HG03159 (cell line): ENCODE measurements around the gene ACAD11.
"Not testable (repeated sequence)": the region's sequence is repeated elsewhere in the genome, so short reads cannot be mapped to it uniquely, and the experiment has no call there.

Source experiments
- ATAC-seq: cut with Tn5 transposase; IDR thresholded peaks from one replicate; pipeline ENCODE4 v1.9.1; 2021; ENCODE audit warnings: mild to moderate bottlenecking, moderate library complexity; ENCODE audit not compliant: unreplicated experiment

Gene ACAD11

DNA sequence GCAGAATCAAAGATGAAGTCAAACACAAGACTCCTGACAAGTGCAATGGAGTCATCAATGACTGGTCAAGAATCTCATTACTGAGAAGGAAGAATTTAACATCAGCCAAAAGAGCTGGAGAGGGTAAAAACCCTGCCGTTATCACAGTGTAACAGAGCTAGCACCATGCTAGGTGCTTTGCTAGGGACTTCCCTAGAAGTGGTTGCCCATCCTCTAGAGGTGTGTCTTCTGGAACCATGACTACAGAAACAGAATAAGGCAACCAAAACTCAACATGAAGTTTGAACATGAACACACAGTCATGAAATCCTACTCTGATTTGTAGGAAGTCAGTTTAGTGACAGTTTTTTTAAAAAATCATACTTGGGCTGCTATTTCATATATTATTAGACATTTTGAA is 9.5 kb downstream of the ACAD11 start:
- no peak for ATAC-seq

DNA sequence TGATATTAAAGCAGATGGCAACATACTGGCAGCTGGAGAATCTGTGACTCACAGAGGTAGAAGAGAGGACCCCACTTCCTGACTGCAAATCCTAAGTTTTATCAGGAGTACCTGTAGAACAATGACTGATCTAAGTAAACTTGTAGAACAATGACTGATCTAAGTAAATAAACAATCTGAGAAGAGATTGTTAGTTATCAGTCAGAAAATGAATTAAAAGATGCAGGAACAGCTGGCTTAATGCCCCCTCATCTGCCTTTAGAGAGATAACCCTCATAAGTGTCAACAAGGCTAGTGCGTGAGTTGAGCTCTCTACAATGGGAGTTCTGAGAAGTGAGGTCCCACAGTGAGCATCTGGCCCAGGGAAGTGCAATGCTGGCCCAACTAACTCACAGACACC is 14.6 kb downstream of the ACAD11 start:
- ATAC-seq = no peak

DNA sequence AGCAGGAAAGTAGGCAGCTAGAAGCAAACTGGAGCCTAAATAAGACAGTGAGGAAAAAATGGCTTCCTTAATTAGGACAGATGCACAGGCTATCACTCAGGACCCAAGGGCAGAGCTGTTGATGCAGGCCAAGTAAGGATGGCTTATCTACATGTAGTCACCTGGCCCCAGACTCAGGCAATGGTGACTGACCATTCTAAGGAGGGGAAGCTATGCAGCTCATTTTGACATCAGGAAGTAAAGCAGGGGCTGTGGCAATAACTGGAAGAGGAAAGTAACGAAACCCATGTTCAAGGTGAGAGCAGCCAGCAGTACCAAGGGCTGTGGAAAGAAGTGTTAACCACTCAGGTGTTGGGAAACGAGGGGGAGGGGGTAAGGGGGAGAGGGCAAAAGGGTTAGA is 16.2 kb downstream of the ACAD11 start:
- no peak for ATAC-seq

DNA sequence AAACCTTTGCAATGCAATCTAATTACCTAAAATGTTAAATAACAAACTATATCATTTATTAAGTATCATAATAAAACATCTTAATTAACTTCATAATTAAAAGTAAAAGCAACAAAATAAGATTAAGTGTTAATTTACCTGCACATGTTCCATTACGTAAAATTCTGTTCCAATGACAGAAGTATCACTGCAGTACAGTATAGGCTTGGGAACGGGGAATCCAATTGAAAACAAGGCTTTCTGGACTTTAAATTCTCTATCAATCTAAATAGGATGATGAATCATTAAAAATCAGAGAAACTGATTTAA is 17.1 kb downstream of the ACAD11 start:
- no peak for ATAC-seq

DNA sequence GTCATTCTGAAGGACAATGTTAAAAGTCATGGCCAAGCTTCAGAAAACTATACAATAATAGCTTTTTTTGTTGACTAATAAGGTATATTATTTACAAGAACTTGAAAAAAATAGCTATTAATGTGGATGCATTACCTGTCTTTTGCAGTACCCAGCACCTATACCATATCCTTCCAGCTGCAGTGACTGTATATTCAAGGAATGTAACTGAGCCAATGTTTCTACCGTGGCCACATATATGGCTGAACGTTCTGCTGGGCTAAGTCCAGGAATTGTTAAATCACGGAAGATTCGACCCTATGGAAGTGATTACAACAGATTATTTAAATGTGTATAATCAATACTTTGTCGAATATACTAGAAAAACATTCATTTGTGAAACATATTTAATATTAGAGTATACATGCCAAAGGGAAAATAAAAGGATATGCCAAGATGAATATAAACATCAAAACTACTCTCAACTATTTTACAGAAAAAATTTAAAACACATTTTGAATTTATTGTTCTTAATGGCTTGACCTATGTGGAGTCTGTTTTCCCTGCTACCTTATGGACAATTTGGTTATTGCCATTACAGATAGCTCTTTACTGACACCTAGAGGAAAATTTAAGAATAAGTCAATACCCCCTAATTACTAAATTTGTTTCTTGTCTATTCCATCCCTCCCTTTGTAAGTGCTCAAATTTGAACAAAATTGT is 17.6 kb downstream of the ACAD11 start:
- ATAC-seq = no peak

DNA sequence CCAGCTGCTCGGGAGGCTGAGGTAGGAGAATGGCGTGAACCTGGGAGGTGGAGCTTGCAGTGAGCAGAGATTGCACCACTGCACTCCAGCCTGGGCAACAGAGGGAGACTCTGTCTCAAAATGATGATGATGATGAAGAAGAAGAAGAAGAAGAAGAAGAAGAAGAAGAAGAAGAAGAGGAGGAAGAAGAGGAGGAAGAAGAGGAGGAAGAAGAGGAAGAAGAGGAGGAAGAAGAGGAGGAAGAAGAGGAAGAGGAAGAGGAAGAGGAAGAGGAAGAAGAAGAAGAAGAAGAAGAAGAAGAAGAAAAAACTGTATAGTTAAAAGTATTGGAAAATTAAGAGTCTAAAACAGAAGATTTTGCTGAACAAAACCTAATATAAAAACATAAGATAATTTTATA is 18.2 kb downstream of the ACAD11 start:
- not testable (repeated sequence) for ATAC-seq

DNA sequence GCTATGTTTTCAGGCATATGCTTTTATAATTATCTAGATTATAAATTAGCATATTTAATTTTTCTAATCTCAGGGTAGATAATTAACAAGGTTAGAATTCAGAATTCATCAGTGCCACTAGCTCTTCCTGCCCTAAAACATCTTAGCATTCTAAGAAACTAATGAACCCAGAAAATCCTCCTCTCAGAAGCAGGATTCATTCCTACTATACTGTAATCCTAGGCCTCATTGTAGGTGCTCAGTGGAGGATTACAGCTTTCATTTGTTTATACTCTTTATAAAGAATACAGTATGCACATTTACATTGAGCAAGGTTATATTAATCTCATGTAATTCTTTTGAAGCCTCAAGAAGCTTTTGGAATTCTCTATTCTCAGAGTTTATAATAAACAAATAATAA is 20.9 kb downstream of the ACAD11 start:
- no peak for ATAC-seq

DNA sequence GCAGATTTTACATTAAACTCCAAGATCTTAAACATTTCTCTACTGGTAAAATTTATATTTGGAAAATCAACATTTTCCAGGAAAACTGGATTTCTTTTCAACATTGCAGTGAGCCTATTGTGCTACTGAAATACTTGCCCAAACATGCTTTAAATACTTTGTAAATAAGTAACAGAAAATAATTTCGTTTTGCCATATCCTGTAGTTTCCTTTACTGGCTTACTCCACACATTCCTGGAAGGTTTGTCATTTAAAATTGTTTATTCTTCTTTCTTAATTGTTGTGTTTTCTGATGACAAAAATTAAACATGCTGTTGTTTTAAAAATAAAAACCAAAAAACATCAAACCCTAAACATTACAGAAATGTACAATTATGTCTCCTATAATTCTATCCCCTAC is 22.0 kb downstream of the ACAD11 start:
- no peak for ATAC-seq

DNA sequence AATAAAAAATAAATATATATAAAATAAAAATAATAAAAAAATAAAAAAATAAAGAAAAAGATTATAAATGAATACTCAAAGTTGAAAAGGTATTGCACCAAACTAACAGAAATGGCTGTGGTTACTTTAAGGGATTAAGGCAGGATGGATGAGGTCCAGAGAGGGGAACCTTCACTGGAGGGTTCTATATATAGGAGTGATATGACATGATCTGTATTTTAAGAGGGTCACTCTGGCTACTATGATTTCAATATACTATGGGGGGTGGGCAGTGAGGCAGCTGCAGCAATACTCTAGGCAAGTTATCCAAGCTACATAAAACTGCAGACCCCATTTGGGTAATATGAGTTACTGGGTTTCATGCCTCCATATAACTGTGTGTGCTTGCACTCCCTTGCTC is 24.6 kb downstream of the ACAD11 start:
- ATAC-seq = no peak

DNA sequence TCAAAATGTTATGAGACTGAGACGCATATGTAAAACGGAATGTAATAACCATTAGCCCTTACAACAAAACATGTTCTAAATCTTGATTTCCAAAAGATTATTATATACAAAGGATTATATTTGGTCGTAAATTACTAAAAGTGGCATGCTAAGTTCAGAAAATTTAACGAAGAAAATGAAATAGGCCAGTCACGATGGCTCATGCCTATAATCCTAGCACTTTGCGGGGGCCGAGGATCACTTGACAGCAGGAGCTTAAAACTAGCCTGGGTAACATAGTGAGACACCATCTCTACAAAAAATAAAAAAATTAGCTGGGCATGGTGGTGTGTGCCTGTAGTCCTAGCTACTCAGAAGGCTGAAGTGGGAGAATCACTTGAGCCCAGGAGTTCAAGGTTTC is 29.0 kb downstream of the ACAD11 start:
- no peak for ATAC-seq

DNA sequence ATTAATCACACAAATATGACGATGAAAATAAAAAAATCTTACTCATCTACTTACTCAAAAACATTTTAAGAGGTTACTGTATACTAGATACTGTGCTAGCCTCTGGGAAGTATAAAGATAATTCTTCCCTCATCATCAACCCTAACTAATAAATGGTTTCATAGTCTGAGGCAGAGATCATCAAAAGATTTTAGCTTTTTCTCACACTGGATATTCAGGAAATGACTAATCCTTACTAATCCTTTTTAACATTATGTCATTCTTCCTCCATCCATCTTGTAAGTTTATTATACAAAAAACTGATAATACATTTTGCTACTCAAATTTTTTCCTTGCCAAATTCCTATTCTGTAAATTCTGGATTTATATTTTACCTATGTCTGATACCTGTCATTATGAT is 29.7 kb downstream of the ACAD11 start:
- no peak for ATAC-seq

DNA sequence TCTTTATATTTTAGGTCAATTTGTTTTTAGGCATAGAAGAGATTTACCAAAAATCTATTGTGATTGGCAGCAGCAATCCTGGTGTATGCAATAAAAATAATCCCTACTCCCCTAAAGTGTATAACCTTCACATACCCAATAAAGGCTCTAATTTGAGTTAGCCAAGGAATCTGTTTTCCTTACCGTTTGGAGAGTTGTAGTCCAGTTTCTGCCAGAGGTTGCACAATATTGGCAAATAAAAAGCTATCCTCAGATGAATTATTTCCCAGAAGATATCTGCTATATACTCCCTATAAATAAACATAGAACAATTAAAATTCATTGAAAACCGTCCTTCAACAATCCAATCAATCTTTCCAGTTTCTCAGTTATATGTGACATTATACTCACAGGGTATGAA is 31.5 kb downstream of the ACAD11 start:
- no peak for ATAC-seq

DNA sequence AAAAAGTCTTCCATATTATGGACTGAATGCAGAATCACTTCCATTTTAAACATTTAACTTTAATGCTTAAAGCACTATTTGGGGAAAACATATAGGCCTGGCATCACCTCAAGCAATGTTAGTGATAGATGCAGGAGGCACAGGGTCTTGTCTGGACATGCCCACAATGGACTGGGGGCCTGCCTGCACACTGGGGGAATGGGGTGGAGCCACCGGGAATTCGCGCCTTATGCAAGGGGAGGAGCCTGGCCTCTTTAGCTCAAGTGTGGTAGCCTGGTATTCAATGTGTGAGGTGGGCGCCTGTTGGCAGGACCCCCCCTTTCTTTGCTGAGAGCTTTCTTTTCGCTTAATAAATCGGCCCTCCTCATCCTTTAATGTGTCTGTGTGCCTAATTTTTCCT is 32.7 kb downstream of the ACAD11 start:
- no peak for ATAC-seq

DNA sequence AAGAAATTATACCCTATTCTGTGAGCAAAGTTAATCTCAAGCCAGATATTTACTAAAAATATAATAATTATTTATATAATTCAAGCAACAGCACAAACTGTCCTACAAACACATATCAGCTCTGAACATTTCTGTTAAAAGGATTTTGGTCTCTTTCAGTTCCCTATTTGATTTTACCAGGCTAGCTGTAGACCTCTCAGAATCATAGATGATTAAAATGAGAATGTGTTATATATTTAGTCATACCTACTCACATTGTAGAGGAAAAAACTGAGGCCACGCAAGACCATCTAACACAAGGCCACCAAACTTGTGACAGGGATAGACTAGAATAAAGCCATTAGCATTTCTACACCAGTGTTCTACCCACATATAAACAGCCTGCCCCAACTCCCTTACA is 34.0 kb downstream of the ACAD11 start:
- ATAC-seq = peak; percentile 91

DNA sequence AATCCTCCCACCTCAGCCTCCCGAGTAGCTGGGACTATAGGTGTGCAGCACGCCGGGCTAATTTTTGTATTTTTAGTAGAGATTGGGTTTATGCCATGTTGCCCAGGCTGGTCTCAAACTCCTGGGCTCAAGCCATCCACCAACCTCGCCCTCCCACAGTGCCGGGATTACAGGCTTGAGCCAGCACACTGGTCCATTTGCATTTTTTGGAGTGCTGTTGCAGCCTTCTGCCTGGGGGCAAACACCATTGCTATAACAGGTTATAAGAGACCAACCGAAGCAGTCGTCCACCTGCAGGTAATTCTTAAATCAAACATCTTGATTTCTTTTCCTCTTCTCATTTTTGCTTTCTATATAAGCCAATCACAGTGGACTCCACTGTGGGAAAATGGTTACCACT is 34.8 kb downstream of the ACAD11 start:
- no peak for ATAC-seq

DNA sequence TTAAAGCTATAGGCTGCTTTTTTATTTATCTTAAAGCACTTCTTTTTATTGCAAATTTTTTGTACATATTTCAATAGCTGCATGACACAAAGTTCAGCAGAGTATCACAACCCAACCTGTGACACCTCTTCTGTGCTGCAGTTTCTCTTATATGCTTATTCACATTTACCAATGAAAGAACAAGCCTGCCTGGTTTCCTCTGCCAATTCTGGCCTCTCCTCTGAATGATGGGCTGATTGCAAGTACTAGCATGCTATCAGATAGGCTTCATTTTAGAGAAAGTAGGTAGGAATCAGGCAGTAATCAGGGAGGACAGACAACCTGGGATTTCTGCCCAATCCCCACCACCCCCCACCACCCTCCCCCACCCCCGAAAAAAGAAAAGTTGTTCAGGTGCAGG is 36.0 kb downstream of the ACAD11 start:
- no peak for ATAC-seq

DNA sequence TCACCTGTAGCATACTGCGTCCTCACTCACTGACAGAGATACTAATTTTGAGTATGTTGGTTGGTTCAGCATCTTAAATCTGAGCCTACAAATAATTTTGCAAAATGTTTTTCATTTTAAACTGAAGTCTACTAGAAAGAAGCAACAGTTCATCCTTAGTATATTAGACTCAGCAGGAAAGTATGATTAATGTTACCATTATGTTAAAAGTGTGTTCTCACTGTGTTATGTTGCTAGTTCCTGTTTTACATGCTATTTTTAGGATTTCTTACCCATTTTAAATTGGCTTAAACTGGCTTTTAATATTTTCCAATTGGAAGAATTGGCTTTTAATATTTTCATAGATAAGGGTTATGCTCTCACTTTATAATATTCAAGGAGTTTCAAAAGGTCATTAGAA is 36.8 kb downstream of the ACAD11 start:
- no peak for ATAC-seq

DNA sequence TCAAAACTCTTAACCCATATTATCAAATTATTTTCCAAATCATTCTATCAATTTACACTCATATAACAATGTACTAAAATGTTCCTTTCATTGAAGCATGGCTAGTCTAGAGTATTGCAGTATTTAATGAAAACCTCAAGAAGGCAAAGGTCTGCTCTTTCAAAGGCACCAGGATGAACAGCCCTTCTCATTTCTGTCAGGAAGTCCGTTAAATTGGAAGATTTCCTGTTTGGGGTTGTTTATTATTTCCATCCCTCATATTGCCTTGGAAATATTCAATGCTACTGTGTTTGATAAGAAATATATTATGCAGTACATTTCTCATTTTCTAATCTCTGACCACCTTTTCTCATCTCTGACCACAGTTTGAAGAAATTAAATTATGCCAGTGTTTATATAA is 37.5 kb downstream of the ACAD11 start:
- ATAC-seq = no peak

DNA sequence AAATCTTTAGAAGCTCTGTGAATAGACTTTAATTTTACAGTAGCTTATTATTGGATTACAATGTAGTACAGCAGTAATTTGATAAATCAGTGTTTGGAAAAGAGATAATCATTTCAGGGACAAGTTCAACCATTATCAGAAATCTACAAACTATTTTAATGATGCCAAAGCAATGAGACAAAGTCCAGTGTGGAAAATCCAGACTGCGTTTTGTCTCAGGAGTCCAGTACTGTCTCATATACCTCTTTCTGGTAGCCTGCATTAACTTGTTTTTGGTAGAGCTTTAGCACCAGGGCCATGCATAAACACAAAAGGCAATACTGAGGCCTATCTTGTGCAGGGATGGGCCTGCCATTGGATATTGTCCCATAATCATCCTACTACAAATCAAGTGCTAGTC is 42.8 kb downstream of the ACAD11 start:
- ATAC-seq = no peak

DNA sequence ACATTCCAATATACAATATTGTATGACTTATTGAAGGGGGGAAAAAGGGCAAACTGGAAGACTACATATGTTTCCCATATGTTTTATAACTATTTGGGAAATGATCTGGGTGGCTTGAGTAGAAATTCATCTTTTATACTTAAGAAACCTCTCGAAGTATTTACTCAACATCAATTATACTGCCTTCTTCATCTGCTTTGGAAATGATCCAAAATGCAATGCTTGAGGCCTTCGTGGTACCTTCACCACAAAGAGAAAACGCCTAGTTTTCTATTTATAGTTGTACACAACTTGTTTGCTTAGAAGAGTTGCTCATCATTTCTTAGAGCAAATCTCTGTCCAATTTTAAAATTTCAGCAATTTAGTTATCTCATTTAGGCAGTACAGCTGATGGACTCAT is 43.7 kb downstream of the ACAD11 start:
- ATAC-seq = no peak

DNA sequence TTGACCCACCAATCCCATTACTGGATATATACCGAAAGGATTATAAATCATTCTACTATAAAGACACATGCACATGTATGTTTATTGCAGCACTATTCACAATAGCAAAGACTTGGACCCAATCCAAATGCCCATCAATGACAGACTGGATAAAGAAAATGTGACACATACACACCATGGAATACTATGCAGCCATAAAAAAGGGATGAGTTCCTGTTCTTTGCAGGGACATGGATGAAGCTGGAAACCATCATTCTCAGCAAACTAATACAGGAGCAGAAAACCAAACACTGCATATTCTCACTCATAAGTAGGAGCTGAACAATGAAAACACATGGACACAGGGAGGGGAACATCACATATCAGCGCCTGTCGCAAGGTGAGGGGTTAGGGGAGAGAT is 44.3 kb downstream of the ACAD11 start:
- not testable (repeated sequence) for ATAC-seq

DNA sequence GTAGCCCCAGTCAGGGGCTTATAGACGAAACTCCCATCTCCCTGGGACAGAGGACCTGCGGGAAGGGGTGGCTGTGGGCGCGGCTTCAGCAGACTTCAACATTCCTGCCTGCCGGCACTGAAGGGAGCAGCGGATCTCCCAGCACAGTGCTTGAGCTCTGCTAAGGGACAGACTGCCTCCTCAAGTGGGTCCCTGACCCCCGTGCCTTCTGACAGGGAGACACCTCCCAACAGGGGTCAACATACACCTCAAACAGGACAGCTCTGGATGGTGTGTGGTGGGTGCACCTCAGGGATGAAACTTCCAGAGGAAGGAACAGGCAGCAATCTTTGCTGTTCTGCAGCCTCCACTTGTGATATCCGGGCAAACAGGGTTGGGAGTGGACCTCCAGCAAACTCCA is 53.0 kb downstream of the ACAD11 start:
- not testable (repeated sequence) for ATAC-seq

DNA sequence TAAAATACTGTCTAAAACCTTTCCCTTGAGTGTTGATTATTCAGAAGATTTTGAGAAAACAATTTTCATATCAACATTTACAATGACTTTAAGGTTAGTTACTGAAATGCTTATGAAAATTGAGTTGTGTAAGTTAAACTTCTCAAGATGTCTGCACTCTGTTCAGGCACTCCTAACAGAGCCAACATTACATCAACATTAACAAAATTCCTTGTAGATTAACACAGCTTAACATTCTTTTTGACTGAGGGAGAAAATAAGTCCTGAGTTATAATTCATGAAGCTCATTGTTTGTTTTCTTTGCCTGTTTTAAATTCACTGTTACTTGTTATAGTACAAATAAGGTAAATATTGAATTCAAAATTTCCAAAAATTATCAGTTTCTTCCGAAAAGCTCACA is 53.5 kb downstream of the ACAD11 start:
- no peak for ATAC-seq

DNA sequence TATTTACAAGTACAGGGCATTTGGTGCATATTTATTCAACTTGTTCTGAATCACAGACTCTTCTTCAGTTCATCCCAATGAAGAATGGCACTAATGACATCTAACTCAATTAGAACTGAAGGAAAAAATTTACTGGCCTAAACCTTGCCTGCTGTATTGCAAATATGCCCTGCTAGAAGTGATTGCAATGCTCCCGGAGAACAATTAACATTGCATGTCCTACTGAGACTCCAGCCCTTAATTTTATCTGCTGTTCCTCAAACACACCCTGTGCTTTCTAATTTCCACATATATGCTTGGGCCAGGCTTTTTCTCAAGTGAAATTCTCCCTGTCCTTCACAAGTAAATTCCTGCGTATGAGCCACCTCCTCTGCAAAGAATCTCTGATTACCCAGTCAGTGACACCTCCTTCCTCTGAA is 54.2 kb downstream of the ACAD11 start:
- ATAC-seq = no peak
